GM12864 (cell line): Measurements from ENCODE around the gene ALDH3A2.
A peak's percentile ranks its signal among the peaks of the same experiment; 100 is the strongest.

Source experiments
- DNase-seq: peaks from one replicate; pipeline ENCODE4 v3.0.0-alpha.2; 2011; ENCODE audit warnings: low read depth
- H3K4me3 ChIP-seq: 2 replicates; pipeline ENCODE4 v1.5.1; 2011; ENCODE audit warnings: mild to moderate bottlenecking, low read depth, low read length, control low read depth
- TF ChIP-seq, protein P1 (sequence below): IDR thresholded peaks from 2 replicates; pipeline ENCODE4 v1.5.1; 2011; ENCODE audit warnings: low read depth, mild to moderate bottlenecking, moderate library complexity, low read length, control low read depth, inconsistent platforms; ENCODE audit errors: missing control alignments

ALDH3A2 gene

DNA sequence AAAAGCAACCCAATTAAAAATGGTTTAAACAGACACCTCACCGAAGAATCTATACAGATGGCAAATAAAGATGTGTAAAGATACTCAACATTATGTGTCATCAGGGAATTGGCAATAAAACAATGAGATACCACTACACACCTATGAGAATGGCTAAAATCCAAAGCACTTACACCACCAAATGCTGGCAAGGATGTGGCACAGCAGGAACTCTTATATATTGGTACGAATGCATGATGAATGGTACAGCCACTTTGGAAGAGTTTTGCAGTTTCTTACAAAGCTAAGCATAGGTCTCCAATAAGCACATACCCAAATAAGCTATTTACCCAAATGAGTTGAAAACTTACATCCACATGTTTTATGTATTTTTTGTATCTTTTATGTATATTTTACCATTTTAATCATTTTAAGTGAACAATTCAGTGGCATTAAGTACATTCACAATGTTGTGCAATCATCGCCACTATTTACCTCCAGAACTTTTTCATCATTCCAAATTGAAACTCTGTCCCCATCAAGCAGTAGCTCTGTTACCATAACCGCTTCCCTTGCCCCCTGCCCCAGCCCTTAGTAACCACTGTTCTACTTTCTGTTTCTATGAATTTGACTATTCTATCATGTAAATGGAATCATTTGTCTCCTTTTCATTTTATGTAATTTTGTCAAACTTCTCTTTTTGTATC, 6.7 kb upstream of the ALDH3A2 start:
- no peak overlapping the region for H3K4me3 ChIP-seq
- TF ChIP-seq, protein P1, sequence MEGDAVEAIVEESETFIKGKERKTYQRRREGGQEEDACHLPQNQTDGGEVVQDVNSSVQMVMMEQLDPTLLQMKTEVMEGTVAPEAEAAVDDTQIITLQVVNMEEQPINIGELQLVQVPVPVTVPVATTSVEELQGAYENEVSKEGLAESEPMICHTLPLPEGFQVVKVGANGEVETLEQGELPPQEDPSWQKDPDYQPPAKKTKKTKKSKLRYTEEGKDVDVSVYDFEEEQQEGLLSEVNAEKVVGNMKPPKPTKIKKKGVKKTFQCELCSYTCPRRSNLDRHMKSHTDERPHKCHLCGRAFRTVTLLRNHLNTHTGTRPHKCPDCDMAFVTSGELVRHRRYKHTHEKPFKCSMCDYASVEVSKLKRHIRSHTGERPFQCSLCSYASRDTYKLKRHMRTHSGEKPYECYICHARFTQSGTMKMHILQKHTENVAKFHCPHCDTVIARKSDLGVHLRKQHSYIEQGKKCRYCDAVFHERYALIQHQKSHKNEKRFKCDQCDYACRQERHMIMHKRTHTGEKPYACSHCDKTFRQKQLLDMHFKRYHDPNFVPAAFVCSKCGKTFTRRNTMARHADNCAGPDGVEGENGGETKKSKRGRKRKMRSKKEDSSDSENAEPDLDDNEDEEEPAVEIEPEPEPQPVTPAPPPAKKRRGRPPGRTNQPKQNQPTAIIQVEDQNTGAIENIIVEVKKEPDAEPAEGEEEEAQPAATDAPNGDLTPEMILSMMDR = no peak
- DNase-seq = no peak

DNA sequence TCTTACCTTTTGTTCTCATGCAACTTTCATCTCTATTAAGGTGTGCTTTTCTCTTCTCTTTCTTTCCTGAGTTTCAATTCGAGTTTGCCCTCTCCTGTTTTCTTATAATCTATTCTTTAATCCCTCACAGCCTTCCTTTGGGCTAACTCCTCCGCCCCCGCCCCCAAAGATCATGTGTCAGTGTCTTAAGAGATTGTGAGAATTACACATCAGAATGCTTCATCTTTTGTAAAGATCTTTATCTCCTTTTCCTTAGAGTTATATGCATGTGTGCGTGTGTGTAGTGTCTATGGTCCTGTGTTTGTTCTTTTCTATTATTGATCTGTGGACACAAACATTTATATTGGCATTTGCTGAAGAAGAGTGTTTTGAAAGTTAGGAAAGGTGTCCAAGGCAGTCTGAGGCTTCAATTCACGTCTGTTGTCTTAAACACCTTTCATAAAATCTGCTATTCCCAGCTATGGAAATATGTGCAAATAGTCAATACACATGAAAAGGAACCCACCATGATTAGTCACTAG, 6.1 kb upstream of the ALDH3A2 start:
- no peak for DNase-seq
- H3K4me3 ChIP-seq = no peak overlapping the region
- TF ChIP-seq, protein P1 = no peak

DNA sequence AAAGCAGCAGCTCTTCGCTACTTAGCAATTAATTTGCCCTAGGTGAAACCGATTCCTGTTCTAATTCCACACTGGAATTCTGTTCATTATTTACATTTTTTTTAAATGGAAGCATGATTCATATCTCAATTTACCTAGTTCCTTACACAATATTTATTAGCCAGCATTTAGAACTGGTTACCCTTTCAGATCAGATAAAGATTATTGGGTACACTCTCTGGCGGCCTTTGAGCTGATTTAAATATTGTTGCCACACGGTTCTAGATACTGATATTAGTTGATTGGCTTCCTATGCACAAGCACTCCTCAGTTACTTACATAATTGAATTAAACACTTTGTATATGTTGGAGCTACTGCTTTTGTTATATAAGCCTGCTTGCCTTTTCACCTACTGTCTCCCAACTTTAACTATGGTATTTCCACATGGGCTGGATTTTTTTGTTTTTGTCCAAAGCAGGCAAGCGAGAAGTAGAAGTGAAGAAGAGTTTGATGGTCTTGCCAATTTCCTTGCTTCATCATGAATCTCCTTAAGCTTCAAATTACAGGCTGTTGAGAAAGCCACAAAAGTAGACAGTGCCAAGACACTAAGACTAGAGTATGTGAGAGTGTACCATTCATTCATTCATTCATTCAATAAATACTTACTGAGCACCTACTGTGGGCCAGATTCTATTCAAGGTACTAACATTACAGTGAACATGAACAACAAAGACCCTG, 3.9 kb upstream of the ALDH3A2 start:
- no peak overlapping the region for H3K4me3 ChIP-seq
- TF ChIP-seq, protein P1 = no peak
- no peak for DNase-seq

DNA sequence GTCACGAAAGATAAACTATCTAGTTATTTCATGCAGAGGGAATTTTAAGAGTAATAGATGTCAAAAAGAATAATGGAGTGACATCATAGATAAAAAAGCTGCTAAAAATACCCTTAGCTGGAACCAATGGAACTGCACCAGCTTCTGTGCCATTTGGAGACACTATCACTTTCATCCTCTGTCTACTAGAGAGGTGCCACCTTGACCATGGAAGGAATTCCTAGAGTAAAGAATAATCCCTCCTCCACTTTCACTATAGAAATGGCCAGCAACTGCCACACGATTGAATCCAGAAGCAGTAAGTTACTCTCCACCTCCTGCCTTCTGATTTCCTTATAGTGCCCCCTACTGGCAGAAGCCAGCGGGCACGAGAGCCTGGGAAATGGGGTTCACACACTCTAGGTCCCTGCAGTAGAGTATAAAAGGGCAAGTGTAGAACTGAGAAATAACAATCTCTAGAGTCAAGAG, 2.8 kb upstream of the ALDH3A2 start:
- no peak overlapping the region for H3K4me3 ChIP-seq
- TF ChIP-seq, protein P1 = peak; percentile 83
- no peak for DNase-seq

DNA sequence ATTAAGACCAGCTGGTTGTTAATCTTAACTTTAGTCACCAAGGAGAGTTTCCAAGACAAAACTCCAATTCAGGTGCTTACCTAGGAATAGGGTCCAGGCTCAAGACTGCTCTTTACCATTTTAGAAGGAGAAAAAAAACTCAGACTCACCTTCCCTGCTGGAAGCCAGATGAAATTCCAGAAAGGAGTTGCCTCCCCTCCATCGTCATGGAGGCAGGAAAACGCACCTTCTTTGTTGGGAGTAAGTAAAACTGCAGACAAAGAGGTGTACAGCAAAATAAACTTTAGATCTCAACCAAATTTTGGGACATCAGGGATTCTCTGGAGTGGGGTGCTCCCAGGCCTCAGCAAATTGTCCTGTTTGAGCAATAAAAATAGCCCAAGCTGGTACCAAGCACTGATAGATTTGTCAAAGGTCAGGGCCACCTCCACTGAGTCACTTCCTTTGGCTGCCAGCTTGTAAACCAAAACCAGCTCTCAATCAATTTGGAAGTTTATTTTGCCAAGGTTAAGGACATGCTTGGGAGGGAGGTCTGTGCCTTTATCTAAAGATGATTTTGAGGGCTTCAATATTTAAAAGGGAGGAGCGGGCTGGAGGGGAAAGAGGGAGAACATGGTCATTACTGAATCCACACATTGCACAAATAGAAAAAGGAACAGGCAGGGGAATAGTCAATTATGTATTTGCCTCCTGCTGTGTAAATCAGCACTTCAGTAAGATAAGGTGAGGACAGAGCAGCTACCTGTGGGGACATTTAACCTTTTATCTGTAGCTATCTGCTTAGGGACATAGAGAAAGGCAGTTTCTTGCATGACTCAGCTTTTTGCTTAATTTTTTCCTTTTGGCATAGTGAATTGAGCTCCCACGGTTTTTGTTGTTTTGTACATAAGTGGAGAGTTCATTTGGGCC, 1.5 kb upstream of the ALDH3A2 start:
- no peak for DNase-seq
- TF ChIP-seq, protein P1 = no peak
- H3K4me3 ChIP-seq = no peak overlapping the region; the same call in 1 of the 2 replicates

DNA sequence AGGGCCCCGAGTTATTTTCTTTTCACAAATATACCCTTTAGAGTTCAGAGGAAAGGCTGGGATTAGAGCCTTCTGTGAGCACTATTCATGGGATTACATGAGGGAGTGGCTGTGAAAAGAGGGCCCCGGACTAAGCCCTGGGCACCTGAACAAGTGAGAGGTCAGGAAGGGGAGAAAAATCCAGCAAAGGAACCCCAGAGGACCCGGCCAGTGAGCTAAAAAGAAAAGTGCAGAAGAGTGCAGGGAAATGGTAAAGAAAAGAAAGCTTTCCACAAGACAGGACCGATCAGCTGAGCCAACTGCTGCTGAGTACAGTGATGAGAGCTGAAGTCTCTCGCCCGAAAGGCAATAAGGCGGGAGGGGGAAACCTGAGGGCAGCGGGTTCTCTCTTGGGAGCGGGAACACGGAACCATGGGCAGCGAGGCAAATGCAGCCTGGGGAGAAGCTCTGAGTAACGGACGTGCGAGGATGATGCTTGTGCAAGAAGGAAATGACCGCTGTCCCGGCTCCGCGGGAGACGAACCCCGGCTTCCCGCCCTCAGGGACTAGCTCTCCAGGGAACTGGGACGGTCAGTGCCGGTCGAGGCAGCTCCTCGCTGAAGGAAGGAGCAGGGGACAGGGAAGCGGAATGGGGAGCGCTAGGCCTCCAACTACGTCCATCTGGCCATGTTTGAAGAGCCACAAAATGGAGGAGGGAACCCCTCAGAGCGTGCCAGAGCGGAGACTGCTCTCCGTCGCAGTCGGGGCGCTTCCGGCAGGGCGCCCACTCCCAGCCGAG, 665 bp upstream of the ALDH3A2 start:
- no peak for DNase-seq
- TF ChIP-seq, protein P1 = no peak
- H3K4me3 ChIP-seq = peak overlapping the region; percentile 83
